Inflammatory macrophage treated with lipopolysaccharide for 4 hours (primary cell): ENCODE data around the gene SOX13.

Experiments used
- DNase-seq: peaks from one replicate; pipeline ENCODE4 v3.0.0-alpha.2; 2020

Gene SOX13

GRCh38 chr1:204154568-204155255, 81.8 kb downstream of the SOX13 start:
- DNase-seq, result no peak

- DNase-seq, result no peak
Observed at GRCh38 chr1:204155881-204156280, 83.0 kb downstream of the SOX13 start.

- DNase-seq, result peak; percentile 12
Observed at GRCh38 chr1:204157962-204158361, 85.0 kb downstream of the SOX13 start.

DNA sequence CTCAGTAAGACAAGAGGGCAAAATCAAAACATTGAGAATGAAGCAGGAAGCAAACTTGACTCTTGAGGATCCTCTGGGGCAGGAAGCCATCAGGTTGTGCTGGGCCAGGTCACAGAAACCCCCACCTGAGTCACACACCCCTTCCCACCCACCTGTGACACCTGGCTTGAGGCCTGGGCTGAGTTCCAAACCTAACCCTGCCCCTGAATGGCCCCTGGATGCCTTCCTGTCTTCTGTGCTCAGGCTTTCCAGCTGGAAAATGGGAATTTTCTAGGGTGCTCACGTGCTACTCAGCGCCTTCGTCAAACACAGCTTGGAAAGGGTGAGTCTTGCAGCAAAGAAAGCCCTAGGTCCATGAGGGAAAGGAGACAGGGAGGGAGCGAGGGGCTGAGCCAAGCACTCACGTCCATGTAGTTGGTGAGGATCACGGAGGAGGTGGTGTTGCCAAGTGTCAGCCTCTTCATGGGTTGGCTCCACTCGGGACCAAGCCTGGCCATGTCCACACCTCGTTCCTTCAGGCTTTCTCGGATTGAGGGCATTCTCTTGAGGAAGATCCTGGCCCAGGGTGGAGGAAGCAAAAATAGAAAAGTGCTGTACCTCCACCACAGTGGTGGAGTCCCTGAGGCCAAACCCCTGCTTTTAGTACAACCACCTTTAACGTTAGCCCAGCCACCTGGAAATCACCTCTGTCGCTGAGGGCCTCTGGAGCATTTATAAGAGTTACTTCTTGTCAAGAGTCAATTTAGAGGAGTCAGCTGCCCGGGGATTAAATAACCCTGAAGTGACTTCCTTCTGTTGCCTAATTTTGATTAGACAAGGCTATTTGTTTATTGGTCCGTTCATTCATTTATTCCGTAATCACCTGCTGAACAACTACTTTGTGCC, 88.9 kb downstream of the SOX13 start:
- DNase-seq, result no peak

GRCh38 chr1:204162494-204163074, 89.7 kb downstream of the SOX13 start:
- peak; percentile 57 for DNase-seq

DNA sequence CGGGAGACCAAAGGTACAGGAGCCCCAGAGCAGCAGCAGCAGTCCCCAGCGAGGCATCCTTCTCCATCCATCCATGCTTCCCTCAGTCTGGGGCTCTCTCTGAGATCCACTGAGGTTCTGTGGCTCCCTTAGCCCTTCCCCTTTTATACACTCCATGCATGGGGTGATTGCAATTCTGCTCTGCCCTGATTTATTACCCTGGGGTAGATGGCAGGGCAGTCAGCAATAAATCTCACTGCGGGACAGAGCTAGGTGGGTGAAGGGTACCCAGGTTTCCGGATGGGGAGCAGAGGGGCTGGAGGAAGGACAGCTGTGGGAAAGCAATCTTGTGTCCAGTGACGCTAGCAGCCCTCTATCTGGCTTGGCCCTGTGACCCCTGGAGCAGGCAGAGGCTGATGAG, 93.3 kb downstream of the SOX13 start, which contains the start of gene REN:
Gene REN, minus strand, starts transcription at position 119 of the 400 bp plus-strand sequence. Its CDS starts 44 bp downstream, at position 75.
- DNase-seq, result no peak

DNA sequence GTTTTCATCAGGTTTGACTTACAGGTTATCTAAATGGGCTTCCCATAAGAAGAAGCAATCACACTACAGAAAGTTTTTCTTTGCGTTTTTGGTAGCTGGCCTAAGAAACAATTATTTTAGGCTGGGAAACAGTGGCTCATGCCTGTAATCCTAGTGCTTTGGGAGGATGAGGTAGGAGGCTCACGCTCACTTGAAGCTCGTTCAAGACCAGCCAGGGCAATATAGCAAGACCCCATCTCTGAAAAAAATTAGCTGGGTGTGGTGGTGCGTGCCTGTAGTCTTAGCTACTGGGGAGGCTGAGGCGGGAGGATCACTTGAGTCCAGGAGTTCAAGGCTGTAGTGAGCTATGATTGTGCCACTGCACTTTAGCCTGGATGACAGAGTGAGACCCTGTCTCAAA, 94.8 kb downstream of the SOX13 start:
- DNase-seq, result no peak

- no peak for DNase-seq
Observed at GRCh38 chr1:204169858-204170257, 96.9 kb downstream of the SOX13 start.

GRCh38 chr1:204170494-204171155, 97.7 kb downstream of the SOX13 start:
- no peak for DNase-seq

DNA sequence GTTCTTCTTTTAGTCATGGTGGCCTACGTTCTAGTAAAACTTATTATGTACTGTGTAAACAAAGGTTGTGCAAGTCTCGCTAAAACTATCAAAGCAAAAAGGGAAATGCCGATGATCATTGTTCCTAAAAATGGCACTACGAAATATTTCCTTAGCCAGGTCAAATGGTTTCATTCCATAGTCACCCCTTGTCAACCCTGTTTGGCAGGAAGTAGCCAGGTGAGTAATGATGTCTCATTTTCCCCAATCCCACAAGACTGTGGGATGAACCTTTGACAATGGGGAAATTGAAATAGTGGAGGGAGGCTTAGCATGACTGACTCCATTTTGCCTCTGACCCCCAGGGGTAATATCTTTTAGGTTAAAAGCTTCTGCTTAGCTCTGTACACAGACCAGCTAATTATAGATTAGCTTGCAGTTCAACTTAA, 98.8 kb downstream of the SOX13 start:
- peak; percentile 54 for DNase-seq

GRCh38 chr1:204172404-204173029, 99.6 kb downstream of the SOX13 start:
- no peak for DNase-seq

DNA sequence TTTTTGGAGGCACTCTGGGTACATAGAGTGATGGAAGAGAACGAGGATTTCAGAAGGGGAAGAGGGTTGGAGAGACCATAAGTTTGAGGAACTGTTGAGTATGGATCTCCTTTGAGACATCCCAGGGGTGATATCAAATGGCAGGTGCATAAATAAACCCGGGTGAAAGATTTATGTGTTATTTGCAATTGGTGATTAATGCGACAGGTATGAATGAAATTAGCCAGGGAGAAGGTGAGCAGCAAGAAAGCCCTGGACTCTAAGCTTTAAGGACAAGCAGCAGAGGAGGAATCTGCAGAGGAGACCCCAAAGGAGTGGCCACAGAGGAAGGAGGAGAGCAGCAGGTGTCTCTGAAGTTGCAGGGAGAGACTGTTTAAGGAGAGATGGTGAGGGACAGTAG, 102.0 kb downstream of the SOX13 start:
- no peak for DNase-seq

DNA sequence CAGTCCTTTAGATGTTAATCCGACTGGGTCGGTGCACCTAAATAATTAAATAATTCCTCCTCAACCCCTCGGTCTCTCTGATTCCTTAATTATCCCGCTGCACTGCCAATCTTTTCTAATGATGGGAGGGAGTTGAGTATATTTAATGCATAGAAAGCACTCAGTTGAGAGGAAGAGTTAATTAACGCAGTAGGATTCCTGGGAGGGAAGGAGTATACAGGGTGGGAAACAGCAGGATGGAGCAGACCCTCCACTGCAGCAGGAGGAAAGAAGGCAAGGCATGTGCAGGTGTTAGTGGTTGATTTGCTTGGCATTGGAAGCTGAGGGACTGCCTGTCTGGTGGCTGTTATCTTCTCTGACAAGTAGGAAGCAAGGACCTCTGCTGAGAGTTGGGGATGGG, 103.1 kb downstream of the SOX13 start:
- no peak for DNase-seq

DNA sequence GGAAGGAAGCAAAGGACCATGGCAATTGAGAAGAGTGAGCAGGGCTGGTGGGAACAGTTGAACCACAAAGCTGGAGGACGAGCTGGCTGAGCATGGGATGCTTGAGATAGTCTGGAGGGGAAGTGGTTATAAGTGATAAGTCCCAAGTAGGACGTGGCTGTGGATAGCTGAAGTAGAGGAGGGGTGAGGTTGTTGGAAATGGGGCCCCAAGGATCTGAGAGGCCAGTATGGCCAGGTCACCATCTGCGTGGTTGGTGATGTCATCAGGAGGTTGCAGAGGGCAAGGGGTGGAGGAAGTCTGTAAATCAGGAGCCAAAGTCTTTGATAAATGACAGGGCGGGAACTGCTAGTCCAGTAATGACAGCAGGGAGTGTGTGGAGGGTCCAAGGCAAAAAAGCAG, 104.2 kb downstream of the SOX13 start:
- DNase-seq, result peak; percentile 14
